CD4-positive, alpha-beta T cell treated with Interleukin-1 beta for 1 hour (primary cell): Measurements from ENCODE around the gene TSFM.

Source experiments
- DNase-seq, 2 donors: peaks; one replicate each; pipeline ENCODE4 v3.0.0-alpha.2; 2020 to 2022

TSFM gene

GRCh38 chr12:57781244-57781643, 1.3 kb upstream of the TSFM start:
- peak in 1 of 2 donors; percentile 24 for DNase-seq

DNA sequence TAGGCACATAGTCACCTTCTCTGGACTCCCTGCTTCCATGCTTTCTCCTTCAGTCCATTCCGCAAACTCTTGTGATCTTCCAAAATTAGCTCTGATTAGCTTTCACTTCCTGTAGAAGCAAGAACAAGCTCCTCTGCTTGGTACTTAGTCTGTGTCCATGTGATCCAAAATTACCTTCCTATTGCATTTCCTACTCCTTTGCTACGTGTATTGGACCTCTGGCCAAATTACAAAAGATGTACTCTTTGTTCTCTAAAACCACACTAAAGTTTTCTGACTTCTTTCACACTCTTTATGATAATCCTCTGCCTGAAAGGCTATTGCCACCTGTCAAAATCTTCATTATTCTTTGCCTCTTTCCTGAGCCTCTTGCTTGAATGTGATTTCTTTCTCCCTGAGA, 786 bp upstream of the TSFM start:
- DNase-seq: no peak

- DNase-seq: no peak
These were observed 362 bp upstream of the TSFM start for GRCh38 chr12:57782243-57782607.

GRCh38 chr12:57783466-57783801, 847 bp downstream of the TSFM start:
- no peak for DNase-seq

- no peak for DNase-seq
These were observed 1.3 kb downstream of the TSFM start for GRCh38 chr12:57783861-57784260.

DNA sequence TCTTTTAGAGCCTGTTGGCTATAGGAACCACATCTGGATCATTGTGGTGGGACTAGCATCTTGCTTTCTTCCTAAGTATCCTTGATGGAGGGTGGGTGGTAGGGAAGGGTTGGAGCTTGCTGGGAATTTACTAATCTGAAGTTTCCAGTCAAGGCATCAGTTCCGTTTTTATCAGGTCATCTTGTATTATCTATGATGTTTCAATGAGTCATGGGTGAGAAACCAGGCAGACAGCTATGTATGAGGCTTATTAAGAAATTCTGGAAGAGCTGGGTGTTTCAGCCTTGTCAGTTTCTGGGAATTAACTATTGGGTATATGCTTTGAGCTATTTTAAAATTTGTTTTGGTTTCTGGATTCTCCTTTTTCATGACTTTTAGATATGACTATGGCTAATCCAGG, 11.3 kb downstream of the TSFM start:
- no peak for DNase-seq

DNA sequence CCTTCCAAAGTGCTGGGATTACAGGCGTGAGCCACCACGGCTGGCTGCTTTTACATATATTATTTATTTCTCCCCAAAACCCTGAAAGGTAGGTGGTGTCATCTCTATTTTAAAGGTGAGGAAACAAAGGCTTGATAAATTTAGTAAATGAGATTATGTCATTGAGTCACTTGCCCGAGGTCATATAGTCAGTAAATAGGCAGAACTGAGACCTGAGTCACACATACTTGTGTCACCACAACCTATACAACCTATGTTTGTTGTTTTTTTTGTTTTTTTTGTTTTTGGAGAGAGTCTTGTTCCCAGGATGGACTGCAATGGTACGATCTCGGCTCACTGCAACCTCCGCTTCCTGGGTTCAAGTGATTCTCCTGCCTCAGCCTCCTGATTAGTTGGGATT, 12.8 kb downstream of the TSFM start:
- no peak for DNase-seq

DNA sequence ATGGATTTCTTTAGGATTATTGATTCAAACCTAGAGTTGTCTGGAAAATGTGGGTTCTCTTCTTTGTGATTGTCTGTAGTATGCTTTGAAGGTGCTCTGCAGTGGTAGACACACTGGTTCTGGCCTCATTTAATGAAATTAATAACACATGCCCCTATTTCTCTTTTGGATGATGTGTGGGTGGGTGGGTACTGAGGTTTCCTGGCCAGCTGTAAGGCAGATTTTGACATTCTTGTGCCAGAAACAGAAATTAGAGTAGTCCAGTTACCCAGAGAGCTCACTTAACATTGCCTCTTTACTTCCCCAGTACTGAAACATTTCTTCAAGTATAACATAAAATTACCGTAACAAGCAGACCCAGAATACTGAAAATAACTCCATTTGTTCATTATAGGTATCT, 14.4 kb downstream of the TSFM start:
- DNase-seq: no peak

GRCh38 chr12:57797933-57798332, 15.3 kb downstream of the TSFM start:
- DNase-seq: no peak

GRCh38 chr12:57800965-57801364, 18.4 kb downstream of the TSFM start:
- no peak for DNase-seq

- no peak for DNase-seq
These were observed 20.0 kb downstream of the TSFM start for GRCh38 chr12:57802607-57803006.

- peak; percentile 9 to 43 for DNase-seq
These were observed 20.8 kb downstream of the TSFM start for GRCh38 chr12:57803319-57803893.

DNA sequence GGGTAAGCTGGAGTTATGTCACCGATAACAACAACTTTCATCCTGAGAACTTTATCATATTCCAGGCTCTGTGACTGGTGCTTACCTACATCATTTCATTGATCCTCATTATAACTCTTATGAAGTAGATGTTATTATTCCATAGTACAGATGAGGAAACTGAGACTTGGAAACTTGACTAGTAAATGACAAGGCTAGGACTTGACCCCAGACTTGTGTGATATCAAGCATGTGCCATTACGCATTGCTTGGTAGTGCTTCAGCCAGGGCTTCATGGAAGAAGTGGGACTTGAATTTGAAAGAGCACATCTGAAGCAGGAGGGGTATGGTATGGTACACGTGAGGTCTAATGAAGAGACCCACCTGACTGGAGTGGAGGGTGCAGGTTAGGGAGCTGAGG, 24.1 kb downstream of the TSFM start:
- DNase-seq: no peak

GRCh38 chr12:57807285-57807684, 24.7 kb downstream of the TSFM start:
- DNase-seq: no peak

DNA sequence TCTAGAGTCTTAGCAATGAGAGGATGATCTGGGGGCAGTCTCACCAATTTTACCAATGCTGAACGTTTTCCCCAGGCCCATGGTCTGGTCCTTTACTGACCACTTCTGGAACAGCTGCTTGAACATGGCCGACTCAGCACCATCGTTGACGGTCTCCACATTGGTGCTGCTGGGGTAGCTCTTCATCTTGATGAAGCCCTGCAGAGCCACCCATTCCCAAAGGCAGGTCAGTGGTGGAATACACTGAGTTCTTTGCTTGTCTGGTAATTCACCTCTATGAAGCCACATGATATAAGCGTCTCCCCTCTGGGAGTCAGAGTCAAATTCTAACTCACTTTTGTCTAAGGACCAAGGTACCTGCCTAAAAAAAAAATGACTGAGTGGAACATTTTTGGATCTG, 25.8 kb downstream of the TSFM start:
- no peak for DNase-seq

GRCh38 chr12:57809425-57809824, 26.8 kb downstream of the TSFM start:
- DNase-seq: no peak

- no peak for DNase-seq
These were observed 27.9 kb downstream of the TSFM start for GRCh38 chr12:57810450-57810849.

- DNase-seq: no peak
These were observed 28.6 kb downstream of the TSFM start for GRCh38 chr12:57811028-57811755.

GRCh38 chr12:57813111-57813970, 30.8 kb downstream of the TSFM start:
- DNase-seq: no peak

DNA sequence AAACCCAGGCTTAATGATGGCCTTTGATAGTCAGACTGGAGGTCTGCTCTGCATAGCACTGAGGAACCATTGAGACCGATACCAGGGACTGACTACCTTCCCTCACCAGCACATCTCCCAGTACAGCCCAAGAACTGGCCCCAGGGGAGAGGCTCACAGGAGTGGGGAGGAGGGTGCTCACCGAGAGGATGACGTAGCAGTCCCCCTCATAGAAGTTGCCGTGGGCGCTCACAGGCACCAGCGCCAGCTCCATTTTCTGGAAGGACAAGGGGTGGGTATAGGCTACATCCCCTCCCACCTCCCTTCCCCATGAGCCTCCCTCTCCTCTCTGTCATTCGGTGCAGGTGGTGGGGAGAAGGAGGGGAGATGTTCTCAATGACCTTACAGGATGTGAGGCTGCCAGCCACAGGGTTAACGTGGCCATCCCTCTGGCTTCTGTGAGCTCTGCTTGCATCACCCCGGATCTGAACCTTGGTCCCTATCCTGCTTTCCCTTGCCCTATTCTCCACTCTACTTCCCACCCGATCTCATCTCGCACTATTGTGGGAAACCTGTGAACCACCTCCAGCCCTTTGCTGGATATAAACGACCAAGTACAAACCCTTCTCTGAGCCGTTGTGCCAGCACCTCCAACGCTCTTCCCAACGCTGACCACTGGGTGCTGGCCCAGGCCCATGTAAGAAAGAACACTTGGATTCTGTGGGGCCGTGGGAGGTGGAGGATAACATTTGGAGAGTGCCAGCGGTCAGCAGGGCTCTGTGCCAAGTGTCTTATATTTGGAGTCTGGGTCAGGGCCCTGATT, 31.6 kb downstream of the TSFM start:
- DNase-seq: no peak

DNA sequence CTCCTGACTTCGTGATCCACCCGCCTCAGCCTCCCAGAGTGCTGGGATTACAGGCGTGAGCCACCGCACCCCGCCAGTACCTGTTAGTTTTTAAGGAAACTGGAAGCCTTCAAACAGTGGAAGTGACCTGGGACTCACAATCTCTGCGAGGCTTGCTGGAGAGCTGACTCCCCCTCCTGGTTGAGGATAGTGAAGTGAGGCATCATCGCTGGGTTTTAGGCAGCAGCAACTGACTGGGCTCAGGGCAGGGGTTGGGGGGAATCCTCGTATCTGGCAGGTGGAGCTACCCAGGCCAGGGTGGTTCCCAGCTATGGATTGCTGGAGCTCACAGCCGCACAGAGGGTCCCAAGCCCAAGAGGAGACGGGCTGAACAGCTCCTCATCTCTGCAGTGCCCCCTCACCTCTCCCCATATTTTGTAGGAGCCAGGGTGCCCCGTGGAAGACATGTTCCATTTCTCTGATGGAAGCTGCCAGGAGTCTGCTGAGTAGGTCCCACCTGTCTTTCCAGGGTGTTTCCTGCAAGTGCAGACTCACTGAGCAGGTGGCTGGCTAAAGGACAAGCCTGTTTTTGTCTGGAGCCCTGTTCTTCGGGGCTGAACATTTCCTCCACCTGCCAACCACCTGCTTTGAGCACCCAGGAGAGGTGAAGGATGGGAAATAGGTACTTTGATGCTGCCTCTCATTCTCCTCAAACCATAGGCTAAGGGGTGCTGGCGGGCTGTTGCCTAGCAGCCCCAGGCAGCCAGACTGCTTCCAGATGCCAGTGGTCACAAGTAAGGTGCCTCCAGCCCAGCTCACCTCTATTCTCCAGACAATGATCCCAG, 32.8 kb downstream of the TSFM start:
- DNase-seq: no peak
